LoVo (cell line): ENCODE results near the gene FAM222B.
"Not testable (repeated sequence)": the region's sequence is repeated elsewhere in the genome, so short reads cannot be mapped to it uniquely, and the experiment has no call there.

ENCODE experiments used
- DNase-seq: peaks from one replicate; pipeline ENCODE4 v3.0.0-alpha.2; 2016; ENCODE audit warnings: low spot score

The FAM222B gene, protein sequence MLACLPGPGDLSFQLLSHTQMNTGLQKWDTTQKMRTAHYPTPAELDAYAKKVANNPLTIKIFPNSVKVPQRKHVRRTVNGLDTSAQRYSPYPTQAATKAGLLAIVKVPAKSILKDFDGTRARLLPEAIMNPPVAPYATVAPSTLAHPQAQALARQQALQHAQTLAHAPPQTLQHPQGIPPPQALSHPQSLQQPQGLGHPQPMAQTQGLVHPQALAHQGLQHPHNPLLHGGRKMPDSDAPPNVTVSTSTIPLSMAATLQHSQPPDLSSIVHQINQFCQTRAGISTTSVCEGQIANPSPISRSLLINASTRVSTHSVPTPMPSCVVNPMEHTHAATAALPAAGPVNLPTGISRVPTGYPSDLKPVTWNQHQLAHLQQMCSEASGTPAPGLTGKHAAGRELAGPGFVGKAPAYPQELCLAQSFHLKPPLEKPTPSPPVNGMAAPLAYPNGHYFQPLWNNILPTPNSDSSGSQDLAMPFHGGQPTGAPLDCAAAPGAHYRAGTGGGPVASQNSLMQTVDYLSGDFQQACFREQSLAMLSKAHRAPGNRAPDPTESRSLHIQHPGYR

DNA sequence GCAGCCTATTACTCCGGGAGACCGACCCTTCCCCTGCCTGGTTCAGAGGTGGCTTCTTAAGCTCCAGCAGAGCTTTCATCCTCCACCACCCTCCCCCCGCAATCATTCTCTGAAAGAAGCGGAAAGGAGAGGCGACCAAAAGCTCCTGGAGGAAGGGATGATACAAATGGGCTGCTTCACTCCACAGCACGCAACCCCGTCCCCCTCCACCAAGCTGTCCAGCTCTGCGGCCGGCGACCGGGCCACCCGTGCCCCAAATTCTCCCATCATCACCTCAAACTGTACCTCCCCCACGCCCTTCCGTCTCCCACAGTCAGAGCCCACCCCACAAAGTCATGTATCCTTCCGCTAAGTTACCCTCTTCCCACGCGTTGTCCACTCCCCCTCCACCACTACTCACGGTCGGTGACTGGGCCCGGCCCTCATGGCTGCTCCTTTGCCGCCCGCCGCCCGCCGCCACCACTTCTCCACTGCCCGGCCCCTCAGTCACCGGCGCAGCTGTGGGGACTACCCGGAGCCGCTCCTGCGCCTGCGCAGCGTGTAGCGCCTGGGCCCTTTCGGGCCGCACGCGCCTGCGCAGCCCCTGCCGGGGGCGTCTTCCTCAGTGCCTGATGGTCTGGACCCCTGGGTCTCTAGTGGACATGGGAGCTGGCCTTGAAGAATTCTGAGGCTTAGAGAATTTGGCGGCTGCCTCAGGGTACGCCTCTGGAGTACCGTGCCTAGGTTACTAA is at the start of gene FAM222B:
Gene FAM222B, minus strand, starts transcription at position 509 of the 731 bp plus-strand sequence. CDS start 76,123 bp downstream, outside the sequence.
- DNase-seq = peak; percentile 89

DNA sequence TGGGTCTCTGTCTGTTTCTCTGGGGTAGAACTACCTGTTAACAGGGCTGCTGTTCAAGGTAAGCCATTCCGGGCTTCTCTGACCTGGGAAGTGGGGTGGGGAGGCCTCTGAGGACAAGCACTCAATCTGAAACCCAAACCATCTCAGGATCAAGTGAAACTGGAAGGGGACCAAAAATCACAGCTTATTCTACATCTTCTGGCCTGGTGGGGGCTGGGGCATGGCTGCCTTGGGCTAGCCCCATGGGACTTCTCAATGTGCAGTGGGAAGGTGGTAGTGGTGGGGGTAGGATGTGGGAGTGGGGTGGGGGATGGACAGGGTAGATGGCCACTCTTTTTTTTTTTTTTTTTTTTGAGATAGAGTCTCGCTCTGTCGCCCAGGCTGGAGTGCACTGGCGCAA is 49.4 kb upstream of the FAM222B start:
- no peak for DNase-seq

DNA sequence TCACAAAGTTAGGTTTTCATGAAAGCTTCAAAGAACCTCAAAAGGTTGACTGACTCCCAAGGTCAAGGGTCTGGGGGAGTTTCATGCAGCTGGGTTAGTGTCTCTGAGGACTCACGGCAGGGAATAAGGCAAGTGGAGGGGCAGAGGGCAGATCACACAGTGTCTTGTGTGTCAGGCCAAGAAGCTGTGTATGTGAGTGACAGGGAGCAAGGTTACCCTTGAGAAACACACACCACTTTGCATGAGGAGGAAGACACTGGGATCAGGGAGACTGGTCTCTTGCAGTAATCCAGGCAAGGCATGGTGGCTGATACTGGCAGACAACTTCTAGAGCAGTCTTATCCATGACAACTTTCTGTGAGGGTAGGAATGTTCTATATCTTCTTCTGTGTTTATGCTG is 48.6 kb upstream of the FAM222B start:
- DNase-seq = no peak

DNA sequence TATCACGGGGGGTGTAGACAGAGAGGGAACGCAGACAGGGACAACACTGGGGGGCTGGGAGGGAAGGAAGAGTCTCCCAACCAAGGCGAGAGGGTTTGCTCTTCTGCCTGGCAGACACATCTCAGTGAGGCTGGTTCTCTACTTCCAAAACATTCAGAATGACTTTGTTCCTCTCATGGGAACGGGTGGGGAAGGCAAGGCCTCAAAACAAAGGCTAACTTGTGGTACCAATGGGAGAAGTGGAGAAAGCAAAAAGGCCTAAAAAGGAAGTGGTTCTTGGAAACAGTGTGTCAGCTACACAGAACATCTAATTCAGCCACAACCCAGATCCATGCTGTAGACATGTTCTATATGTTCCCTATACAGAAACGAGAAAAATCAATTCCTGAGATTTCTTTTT is 47.4 kb upstream of the FAM222B start:
- no peak for DNase-seq

DNA sequence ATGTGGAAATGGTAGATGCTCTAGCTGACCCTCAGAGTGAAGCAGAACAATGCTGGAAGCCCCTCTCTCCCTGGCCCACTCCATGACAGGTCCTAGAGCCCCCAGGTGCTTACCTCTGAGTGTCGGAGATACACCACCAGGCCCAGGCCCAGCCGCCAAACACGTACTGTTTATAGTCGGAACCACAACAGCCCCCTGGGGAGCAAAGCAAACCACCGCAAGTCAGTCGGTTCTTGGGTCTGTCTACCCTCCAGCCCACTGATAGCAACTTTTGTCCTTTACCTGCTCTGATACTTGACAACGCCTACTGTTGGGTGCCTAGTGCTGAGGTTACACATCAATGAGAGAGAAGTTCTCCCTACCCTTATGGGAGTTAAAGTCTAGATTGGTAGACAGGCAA is 46.2 kb upstream of the FAM222B start:
- no peak for DNase-seq

DNA sequence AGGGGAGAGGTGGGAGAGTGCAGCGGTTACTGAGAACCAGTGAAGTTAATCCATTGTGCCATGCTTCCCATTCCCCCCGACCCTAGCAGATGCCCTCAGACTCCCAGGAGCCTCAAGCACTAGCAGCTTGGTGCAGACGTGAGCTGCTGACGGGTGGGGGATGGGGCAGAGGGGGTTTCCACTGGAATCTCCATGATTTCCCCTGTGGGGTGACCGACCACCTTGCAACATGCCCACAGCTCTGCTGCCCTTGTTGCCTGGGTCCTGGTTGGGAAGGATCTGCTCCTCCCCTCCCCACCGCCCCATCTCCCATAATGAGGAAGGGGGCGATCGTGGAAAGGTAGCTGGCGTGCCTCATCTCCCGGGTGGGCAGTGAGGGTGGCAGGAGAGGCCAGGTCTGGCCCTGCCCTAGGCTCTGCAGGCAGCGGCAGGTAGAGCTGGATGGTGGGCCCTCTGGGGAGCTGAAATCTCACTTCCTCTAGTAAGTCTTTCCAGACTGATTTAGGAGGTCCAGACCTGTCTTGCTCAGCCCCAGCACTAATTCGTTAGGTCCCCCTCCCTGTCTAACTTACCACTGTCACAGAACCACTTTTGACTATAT is 45.4 kb upstream of the FAM222B start:
- DNase-seq = no peak

DNA sequence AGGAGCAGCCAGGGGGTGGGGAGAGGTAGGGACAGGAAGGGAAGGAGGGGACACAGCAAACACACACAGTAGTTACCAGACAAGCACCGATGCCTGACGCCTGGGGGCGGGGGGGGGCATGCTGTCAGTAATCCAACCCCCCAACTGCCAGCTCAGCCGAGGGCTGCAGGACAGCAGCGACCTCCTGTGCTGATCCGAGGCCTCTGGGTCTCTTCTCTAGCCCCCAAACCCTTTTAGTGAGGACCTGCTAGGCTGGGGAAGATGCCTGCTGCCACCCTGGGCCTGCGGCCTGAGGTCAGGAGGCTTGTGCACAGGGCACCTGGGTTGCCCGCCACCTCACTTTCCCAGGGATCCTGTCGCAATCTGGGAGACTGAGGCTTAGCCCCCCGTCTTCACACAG is 43.4 kb upstream of the FAM222B start:
- no peak for DNase-seq

DNA sequence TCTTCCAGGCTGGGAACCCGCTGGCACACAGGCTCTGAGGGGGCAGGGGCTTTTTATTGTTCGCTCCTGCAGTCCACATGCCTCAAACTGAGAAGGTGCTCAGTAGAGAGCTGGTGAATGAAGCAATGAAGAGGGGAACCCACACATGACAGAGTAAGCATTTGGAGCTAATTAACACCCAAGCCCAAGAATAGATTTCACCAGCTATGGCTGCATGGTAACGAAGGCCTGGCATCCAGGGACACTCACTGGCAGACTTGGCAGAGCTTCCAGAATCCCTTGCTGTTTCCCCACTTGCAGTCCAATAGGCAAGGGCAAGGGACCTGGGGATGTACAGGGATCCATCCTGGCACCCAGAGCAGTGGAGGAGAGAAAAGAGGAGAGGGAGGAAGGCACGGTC is 42.8 kb upstream of the FAM222B start:
- DNase-seq = no peak

DNA sequence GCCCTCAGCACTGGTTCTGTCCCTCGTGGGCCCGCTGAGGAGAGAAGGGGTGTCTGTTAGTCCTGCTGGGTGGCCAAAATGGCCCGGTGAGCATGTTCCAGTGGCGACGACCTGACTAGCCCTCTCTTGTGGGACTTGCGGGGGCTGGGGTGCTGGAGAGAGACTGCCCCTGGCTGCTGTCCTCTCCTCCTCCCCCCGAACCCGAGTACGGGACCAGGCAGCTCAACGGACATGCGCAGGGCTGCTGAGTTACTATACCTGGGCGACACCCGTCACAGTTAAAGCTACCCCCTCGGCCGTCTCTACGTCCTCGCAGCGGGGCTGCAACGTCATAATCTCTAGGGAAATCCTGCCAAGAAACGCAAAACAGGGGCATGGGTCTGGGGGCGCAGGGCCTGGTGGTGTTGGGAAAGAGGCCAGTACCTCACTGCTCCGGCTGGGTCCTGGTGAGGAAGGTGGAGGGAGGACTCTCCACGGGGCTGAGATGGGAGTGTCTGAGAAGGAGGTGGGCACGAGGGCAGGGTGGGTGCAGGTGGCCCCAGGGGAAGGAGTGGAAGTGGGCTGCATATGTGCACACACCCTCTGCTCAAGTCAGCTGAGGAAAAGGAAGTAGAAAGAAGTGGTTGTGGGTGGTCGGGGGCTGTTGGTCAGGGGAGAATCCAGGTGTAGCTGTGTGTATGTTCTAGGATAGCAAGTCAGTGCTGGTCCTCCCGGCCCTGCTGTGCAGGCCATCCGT is 41.5 kb upstream of the FAM222B start:
- DNase-seq = no peak

DNA sequence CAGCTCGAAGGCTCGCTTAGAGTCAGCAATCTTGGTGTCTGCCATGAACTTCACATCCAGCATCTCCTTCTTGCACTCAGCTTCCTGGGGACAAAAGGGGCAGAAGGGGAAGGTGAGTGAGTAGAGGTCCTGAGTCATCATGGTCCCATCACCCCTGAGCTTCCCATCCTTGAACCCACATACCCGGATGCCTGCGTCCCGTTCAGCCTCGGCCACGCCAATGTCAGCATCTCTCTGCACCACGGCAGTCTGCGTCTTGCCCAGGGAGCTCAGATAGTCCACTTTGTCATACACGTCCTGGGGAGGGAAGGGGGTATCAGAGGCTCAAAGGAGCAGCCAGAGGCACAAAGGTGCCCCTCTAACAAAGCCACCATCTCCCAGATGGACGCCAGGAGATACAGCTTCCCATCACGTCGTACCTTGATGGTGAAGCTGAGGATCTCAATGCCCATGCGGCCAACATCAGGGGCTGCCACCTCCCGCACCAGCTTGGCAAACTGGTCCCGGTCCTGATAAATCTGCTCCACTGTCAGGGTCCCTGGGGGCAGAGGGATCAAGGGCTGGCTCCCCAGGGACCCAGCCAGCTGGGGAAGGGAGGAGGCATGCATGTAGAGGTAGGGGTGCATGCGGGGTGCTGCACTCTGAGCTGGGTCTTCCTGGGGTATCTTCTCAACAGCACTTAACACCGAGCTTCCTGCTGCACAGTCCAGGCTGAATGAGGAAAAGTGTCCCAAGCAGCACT is 39.7 kb upstream of the FAM222B start:
- DNase-seq = no peak

DNA sequence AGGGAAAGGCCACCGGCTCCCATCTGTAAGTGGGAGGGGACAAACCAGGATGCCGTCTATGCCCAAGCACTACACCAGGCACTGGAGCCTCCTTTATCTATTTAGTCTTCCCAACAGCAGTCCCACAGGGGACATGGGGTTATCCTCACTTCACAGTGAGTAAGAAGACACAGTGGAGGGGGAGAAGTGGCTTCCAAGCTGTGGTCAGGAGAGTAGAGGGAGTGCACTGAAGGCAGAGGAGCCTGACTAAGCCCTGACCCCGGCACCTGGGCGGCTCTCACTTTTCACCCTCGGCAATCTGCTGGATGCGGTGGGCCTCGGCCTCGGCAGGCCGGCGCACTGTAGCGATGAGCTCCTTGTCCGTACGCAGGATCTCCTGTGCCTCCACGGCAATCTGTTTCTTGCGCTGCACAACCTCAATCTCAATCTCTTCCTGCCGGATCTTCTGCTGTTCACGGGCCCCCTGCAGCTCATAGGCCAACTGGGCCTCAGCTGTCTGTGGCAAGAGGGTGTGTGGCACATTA is 39.0 kb upstream of the FAM222B start:
- no peak for DNase-seq

DNA sequence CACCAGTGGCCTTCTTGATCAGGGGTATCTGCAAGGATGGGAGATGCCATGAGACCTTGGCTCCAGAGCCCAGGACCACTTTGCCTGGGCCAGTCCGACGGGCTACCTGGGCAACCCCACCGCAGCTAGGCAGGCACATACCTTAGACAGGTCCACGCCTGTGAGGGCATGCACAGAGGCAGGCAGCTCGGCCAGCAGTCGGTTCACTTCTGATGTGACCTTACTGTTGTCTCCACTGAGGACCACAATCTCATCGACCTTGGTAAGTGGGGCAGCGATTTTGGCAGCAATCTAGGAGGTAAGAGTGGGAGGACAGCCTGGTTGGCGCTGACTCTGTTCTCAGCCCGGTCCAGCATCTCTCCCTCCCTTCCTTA is 38.0 kb upstream of the FAM222B start:
- no peak for DNase-seq

DNA sequence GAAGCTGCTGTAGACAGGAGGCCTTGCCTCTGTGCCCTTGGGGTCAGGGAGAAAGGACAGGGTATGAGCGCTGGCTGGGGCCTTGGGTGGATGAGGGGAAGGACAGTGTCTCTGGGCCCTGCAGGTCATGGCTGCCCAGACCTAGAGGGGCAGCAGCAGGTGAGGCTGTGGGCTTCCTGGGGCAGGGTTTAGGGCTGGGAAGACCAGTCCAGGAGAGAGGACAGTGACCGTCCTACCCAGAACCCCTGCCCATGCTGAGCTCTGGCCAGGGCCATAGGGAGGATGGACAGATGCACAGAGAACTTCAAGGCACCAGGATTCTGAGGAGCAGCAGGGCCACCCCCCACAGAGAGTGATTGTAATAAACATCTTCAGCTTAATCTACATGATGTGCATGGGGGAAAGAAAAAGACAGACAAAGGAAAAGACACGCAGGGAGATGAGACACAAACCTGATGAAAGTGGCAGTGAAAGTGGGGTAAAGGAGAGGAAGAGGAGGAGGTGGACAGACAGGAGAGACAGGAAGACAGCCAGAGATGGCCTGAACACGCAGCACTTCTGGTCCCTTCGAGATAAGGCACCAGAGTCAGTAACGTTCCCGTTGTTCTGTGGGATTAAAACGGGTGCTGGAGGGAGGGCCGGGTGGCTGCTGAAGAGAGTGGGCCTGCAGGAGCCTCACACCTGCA is 37.4 kb upstream of the FAM222B start:
- DNase-seq = no peak

DNA sequence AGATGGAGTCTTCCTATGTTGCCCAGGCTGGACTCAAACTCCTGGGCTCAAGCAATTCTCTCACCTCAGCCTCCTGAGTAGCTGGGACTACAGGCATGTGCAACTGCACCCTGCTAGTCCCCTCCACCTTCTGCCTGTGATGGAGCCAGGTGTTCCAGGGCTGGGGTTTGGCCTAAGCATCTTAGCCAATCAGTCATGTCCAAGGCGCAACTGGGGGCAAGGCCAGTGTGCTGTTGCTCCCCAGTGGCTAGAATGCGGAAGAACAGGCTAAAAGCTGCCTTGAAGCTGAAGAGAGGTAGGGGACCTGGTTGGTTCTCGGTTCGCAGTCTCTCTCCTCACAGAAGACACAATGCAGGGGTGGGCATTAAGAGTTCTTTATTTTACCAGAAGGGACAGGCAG is 36.4 kb upstream of the FAM222B start:
- DNase-seq = no peak

DNA sequence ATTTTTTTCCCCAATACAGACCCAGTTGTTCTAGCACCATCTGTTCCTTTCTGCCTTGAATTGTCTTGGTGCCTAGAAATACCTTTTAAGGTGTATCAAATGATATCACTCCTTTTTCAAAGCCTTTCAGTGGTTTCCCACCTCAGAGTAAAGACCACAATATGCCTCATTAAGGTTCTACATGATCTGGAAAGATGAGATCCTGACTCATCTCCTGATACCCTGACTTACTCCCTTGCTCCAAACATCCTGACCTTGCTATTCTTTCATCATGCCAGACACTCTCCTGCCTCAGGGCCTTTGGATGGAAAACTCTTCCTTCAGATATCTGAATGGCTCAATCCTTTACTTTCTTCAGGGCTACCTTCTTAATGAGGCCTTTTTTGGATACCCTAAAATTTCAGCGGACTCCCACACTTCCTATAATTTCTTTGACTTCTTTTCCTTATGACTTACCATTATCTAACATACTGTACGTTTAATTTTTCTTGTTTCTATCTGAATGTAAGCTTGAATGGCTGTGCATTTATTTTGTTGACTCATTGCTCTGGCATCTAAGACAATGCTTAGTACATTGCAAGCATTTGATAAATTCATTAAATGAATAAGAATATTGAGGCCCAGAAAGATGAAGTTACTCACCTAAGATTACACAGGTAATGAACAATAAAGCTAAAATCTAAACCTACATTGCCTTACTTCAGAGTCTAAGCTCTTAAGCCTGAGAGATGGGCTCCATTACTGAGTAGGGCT is 35.7 kb upstream of the FAM222B start:
- no peak for DNase-seq

DNA sequence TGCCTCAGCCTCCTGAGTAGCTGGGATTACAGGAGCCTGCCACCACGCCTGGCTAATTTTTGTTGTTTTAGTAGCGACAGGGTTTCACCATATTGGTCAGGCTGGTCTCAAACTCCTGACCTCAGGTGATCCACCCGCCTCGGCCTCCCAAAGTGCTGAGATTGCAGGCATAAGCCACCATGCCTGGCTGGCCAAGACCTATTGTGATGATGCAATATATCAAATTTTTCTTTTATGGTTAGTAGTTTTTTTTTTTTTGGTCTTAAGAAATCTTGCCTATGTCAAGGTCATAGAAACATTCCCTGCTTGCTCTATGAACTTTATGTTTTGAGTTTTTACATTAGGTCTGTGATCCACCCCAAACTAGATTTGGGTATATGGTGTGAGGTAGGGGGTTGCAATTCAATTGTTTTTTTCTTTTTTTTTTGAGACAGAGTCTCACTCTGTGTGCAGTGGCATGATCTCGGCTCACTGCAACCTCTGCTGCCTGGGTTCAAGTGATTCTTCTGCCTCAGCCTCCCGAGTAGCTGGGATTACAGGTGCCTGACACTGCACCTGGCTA is 34.6 kb upstream of the FAM222B start:
- not testable (repeated sequence) for DNase-seq

DNA sequence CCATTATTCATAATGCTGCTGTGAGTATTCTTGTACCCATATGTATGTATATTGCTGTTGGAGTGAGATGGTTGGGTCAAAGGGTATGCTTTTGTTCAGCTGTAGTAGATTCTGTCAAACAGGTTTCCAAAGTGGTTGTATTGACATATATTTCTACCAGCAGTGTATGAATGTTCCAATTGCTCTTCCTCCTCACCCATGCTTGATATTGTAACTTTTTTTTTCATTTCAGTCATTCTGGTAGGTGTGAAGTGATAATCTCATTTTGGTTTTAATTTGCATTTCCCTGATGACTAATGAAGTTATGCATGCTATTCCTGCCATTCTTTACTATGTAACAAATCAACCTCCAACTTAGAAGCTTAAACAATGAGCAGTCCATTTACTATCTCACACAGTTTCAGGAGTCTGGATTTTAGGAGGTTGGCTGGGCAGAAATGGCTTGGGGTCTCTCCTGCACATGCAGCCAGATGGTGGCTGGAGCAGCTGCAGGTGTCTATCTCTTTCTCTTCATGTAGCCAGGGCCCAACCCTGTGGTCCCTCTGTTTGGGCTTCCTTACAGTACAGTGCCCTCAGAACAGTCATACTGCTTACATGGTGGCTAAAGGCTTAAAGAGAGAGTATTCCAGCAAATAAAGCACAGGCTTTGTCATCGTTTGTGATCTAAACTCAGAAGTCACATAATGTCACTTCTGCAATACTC is 33.4 kb upstream of the FAM222B start:
- DNase-seq = no peak

DNA sequence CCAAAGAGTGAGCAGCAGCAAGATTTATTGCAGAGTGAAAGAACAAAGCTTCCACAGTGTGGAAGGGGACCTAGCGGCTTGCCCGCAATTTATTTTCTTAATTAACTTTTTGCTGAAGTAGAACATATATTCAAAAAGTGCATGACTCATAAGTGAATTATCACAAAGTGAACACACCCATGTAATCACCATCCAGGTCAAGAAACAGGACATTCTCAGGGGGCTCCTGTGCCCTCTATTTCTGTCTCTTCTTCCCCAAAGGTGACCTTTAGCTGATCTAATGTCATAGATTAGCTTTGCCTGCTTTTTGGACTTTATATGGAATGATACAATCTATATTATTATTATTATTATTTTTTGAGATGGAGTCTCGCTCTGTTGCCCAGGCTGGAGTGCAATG is 32.2 kb upstream of the FAM222B start:
- DNase-seq = no peak

DNA sequence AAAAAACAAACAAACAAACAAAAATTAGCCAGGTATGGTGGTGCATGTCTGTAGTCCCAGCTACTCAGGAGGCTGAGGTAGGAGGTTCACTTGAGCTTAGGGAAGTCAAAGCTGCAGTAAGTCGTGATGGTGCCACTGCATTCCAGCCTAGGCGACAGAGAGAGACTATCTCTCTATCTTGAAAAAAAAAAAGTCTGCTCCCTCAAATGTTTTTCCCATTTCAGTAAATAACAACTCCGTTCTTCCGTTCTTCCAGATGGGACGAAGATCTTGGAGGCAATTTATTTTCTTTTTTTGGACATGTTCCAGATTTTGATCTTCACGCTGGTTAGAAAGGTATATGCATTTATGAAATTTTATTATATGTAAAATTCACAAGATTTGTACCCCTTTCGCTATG is 31.2 kb upstream of the FAM222B start:
- no peak for DNase-seq
